K562 (cell line): ENCODE measurements around the gene STT3A. TPM values are rescaled to one million over a fixed set of nuclear protein-coding genes. Genes with fewer than 3 reads are reported as not detected.

Experiments used
- C11orf30 ChIP-seq: fragments of 450-650 bp; IDR thresholded peaks from 2 replicates; pipeline ENCODE4 v1.6.1; 2016; ENCODE audit warnings: low read depth, mild to moderate bottlenecking
- ELF1 ChIP-seq: fragments of 200-800 bp; sonication (Bioruptor generic); IDR thresholded peaks from 2 replicates; pipeline ENCODE4 v1.6.1; 2016; ENCODE audit warnings: missing genetic modification characterization, missing compliant biosample characterization
- ESRRA ChIP-seq: fragments of 450-650 bp; IDR thresholded peaks from 2 replicates; pipeline ENCODE4 v1.6.1; 2014; ENCODE audit warnings: low read depth, mild to moderate bottlenecking, moderate library complexity, borderline replicate concordance
- FOXJ3 ChIP-seq: sonication (generic); formaldehyde crosslinking; IDR thresholded peaks from 2 replicates; pipeline ENCODE4 v1.4.0; 2020; ENCODE audit warnings: mild to moderate bottlenecking, missing genetic modification reagents
- GABPB1 ChIP-seq: sonication (generic); formaldehyde crosslinking; IDR thresholded peaks from 2 replicates; pipeline ENCODE4 v1.8.0; 2022; ENCODE audit warnings: mild to moderate bottlenecking, missing genetic modification reagents
- MCM5 ChIP-seq: fragments of 450-650 bp; IDR thresholded peaks from 2 replicates; pipeline ENCODE4 v1.6.1; 2016; ENCODE audit warnings: low read depth
- MTA2 ChIP-seq: fragments of 450-650 bp; IDR thresholded peaks from 2 replicates; pipeline ENCODE4 v1.6.1; 2016; ENCODE audit warnings: low read depth
- NCOA4 ChIP-seq: fragments of 450-650 bp; IDR thresholded peaks from 2 replicates; pipeline ENCODE4 v1.6.1; 2018; ENCODE audit warnings: mild to moderate bottlenecking; ENCODE audit not compliant: partially characterized antibody
- NR4A1 ChIP-seq, 2 experiments: fragments of 250-450 bp in 1 of 2; fragments of 450-650 bp in 1 of 2; sonication (Bioruptor Pico) in 1 of 2; IDR thresholded peaks; 2 replicates each; pipeline versions ENCODE4 v1.4.0 to v1.6.1; 2016 to 2020; ENCODE audit warnings: mild to moderate bottlenecking in 2 of 2, missing compliant biosample characterization in 1 of 2, missing genetic modification characterization in 1 of 2, moderate library complexity in 1 of 2
- POLR2H ChIP-seq: IDR thresholded peaks from 2 replicates; pipeline ENCODE4 v1.6.1; 2016; ENCODE audit warnings: missing genetic modification characterization, low read depth, mild to moderate bottlenecking, control low read depth, missing compliant biosample characterization, moderate library complexity
- SLC30A9 ChIP-seq: fragments of 250-450 bp; sonication (Bioruptor Pico); IDR thresholded peaks from 2 replicates; pipeline ENCODE4 v1.8.0; 2022; ENCODE audit warnings: mild to moderate bottlenecking, moderate library complexity
- SMARCB1 ChIP-seq: IDR thresholded peaks from 2 replicates; pipeline ENCODE4 v1.6.1; 2011; ENCODE audit warnings: improper control_type of control experiment, low read depth; ENCODE audit not compliant: insufficient read length
- SMARCC2 ChIP-seq: fragments of 450-650 bp; IDR thresholded peaks from 2 replicates; pipeline ENCODE4 v1.6.1; 2017; ENCODE audit warnings: antibody characterized with exemption, moderate library complexity, mild to moderate bottlenecking, low read depth
- ZNF175 ChIP-seq: fragments of 200-800 bp; sonication (Bioruptor generic); IDR thresholded peaks from 2 replicates; pipeline ENCODE4 v1.6.1; 2016; ENCODE audit warnings: low read depth, mild to moderate bottlenecking, missing genetic modification characterization, missing compliant biosample characterization
- ZNF3 ChIP-seq: fragments of 250-450 bp; sonication (Bioruptor Pico); IDR thresholded peaks from 2 replicates; pipeline ENCODE4 v1.5.0; 2021; ENCODE audit warnings: mild to moderate bottlenecking, moderate library complexity
- ZNF347 ChIP-seq: fragments of 450-650 bp; formaldehyde crosslinking; IDR thresholded peaks from 2 replicates; pipeline ENCODE4 v1.4.0; 2020; ENCODE audit warnings: low read depth, mild to moderate bottlenecking, moderate library complexity
- ZNF79 ChIP-seq: fragments of 250-450 bp; sonication (Bioruptor Pico); IDR thresholded peaks from 2 replicates; pipeline ENCODE4 v1.4.0; 2020; ENCODE audit warnings: low read depth, mild to moderate bottlenecking, moderate library complexity
- polyA plus RNA-seq, 8 experiments: library from polyadenylated mRNA; depleted of rRNA in 4 of 8; stranded (reverse) in 5 of 8; unstranded in 3 of 8; fragments of >200 nt; fragmentation: Nextera tagmentation in 2 of 8; fragmentation: Illumina TruSeq in 1 of 8; extraction: Ambion mirVana in 2 of 8; extraction: Trizol in 1 of 8; gene quantifications; 2 replicates each; pipeline versions ENCODE4 v1.2.1 to v1.2.3, GENCODE V29; 2011 to 2014; ENCODE audit warnings: inconsistent platforms in 1 of 8, missing spikeins in 1 of 8
- total RNA-seq, 7 experiments: library from RNA; depleted of rRNA in 6 of 7; stranded (reverse); fragments of >200 nt in 6 of 7; fragmentation: Illumina TruSeq in 2 of 7; extraction: Trizol in 2 of 7; gene quantifications; 2 replicates each; pipeline versions ENCODE4 v1.2.1 to v1.2.3, GENCODE V29; 2011 to 2021; ENCODE audit warnings: low replicate concordance in 1 of 7
- TF ChIP-seq, protein P1 (sequence below), 2 experiments: fragments of 450-650 bp; conservative IDR thresholded peaks; 2 replicates each; pipeline ENCODE4 v1.6.1; 2017; ENCODE audit warnings: mild to moderate bottlenecking in 2 of 2, moderate library complexity in 2 of 2
- TF ChIP-seq, protein P2 (sequence below): sonication (generic); formaldehyde crosslinking; IDR thresholded peaks from 2 replicates; pipeline ENCODE4 v1.5.0; 2020; ENCODE audit warnings: missing genetic modification reagents
- TF ChIP-seq, protein P3 (sequence below): sonication (generic); formaldehyde crosslinking; IDR thresholded peaks from 2 replicates; pipeline ENCODE4 v1.8.0; 2022; ENCODE audit warnings: mild to moderate bottlenecking, missing genetic modification reagents
- TF ChIP-seq, protein P4 (sequence below): fragments of 250-450 bp; sonication (Bioruptor Pico); IDR thresholded peaks from 2 replicates; pipeline ENCODE4 v1.6.1; 2021; ENCODE audit warnings: mild to moderate bottlenecking

The STT3A gene
- total and polyA plus RNA-seq, 9 of the 15 experiments (the other 6 are each of a cell fraction or from before 2014, with no cell fraction given), result 70.7 to 330 (median 192) TPM

DNA sequence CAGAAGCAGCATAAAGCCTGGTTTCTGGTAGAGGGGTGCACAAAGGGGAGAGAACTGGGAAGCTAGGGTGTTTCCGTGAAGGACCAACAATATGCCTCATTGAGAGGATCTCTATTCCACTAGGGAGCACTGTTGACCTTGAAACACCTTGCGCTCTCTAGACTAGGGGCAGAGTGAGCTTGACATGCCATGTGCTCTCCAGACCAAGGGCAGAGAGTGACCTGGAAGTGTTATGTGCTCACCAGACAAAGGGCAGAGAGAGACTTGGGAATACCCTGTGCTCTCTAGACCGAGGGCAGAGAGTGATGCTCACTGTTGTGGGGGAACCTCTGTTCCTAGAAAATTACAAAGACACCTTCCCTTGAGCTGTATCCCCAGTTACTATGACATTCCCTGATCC, 38.6 kb upstream of the STT3A start (continued):
- TF ChIP-seq, protein P1, sequence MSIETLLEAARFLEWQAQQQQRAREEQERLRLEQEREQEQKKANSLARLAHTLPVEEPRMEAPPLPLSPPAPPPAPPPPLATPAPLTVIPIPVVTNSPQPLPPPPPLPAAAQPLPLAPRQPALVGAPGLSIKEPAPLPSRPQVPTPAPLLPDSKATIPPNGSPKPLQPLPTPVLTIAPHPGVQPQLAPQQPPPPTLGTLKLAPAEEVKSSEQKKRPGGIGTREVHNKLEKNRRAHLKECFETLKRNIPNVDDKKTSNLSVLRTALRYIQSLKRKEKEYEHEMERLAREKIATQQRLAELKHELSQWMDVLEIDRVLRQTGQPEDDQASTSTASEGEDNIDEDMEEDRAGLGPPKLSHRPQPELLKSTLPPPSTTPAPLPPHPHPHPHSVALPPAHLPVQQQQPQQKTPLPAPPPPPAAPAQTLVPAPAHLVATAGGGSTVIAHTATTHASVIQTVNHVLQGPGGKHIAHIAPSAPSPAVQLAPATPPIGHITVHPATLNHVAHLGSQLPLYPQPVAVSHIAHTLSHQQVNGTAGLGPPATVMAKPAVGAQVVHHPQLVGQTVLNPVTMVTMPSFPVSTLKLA (conservative IDR thresholded peaks at IDR 0.05), result peak; percentile 59 to 65; a peak in 3 of 4 replicates
- no peak for TF ChIP-seq ZNF79 (CRISPR knock-in tag)
- TF ChIP-seq, protein P2, sequence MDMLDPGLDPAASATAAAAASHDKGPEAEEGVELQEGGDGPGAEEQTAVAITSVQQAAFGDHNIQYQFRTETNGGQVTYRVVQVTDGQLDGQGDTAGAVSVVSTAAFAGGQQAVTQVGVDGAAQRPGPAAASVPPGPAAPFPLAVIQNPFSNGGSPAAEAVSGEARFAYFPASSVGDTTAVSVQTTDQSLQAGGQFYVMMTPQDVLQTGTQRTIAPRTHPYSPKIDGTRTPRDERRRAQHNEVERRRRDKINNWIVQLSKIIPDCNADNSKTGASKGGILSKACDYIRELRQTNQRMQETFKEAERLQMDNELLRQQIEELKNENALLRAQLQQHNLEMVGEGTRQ (CRISPR knock-in tag), result no peak
- no peak for TF ChIP-seq NCOA4
- no peak for TF ChIP-seq SMARCC2
- 0 out of 2 replicates have a peak, but pooled peaks have one; percentile 11 for TF ChIP-seq MTA2
- TF ChIP-seq ZNF175 (CRISPR knock-in tag), result peak; percentile 67; the same call in 1 of the 2 replicates
- TF ChIP-seq ESRRA, result peak; percentile 73; the same call in 1 of the 2 replicates
- TF ChIP-seq MCM5, result no peak
- TF ChIP-seq SMARCB1, result no peak
- TF ChIP-seq SLC30A9, result no peak
- no peak for TF ChIP-seq FOXJ3 (CRISPR knock-in tag)
- TF ChIP-seq ELF1 (tag), result no peak
- no peak for TF ChIP-seq ZNF3 (CRISPR knock-in tag)
- TF ChIP-seq POLR2H (tag), result no peak
- TF ChIP-seq C11orf30, result no peak
- TF ChIP-seq NR4A1 (CRISPR knock-in tag; IDR thresholded peaks at IDR 0.05), result no peak
- peak; percentile 76 for TF ChIP-seq NR4A1 (tag; IDR thresholded peaks at IDR 0.05)
- TF ChIP-seq, protein P3, sequence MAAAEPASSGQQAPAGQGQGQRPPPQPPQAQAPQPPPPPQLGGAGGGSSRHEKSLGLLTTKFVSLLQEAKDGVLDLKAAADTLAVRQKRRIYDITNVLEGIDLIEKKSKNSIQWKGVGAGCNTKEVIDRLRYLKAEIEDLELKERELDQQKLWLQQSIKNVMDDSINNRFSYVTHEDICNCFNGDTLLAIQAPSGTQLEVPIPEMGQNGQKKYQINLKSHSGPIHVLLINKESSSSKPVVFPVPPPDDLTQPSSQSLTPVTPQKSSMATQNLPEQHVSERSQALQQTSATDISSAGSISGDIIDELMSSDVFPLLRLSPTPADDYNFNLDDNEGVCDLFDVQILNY (CRISPR knock-in tag), result no peak
- no peak for TF ChIP-seq ZNF347
- TF ChIP-seq, protein P4, sequence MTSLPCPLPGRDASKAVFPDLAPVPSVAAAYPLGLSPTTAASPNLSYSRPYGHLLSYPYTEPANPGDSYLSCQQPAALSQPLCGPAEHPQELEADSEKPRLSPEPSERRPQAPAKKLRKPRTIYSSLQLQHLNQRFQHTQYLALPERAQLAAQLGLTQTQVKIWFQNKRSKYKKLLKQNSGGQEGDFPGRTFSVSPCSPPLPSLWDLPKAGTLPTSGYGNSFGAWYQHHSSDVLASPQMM, result no peak
- peak; percentile 71; the same call in 1 of the 2 replicates for TF ChIP-seq GABPB1 (CRISPR knock-in tag)
